HepG2 (cell line): Measurements from ENCODE around the gene REPIN1. TPM values are rescaled to one million over a fixed set of nuclear protein-coding genes. Genes with fewer than 3 reads are reported as not detected.

Experiments used
- CHCHD3 ChIP-seq: sonication (generic); formaldehyde crosslinking; IDR thresholded peaks from 2 replicates; pipeline ENCODE4 v1.8.0; 2022; ENCODE audit warnings: mild to moderate bottlenecking, missing genetic modification reagents, moderate library complexity
- CHD2 ChIP-seq: IDR thresholded peaks from 2 replicates; pipeline ENCODE4 v1.6.1; 2011; ENCODE audit warnings: low read depth, low read length, improper control_type of control experiment
- FOXA1 ChIP-seq, 2 experiments: fragments of 450-650 bp in 1 of 2; sonication (generic) in 1 of 2; formaldehyde crosslinking in 1 of 2; IDR thresholded peaks; 2 replicates each; pipeline versions ENCODE4 v1.4.0 to v1.6.1; 2016 to 2020; ENCODE audit warnings: missing genetic modification reagents in 1 of 2
- MED1 ChIP-seq: sonication (generic); formaldehyde crosslinking; IDR thresholded peaks from 2 replicates; pipeline ENCODE4 v1.4.0; 2020; ENCODE audit warnings: missing genetic modification reagents
- MIER2 ChIP-seq: IDR thresholded peaks from 2 replicates; pipeline ENCODE4 v1.6.1; 2016; ENCODE audit warnings: missing biosample characterization, missing genetic modification reagents
- MIXL1 ChIP-seq: IDR thresholded peaks from 2 replicates; pipeline ENCODE4 v1.6.1; 2016
- PHB2 ChIP-seq: fragments of 450-650 bp; IDR thresholded peaks from 2 replicates; pipeline ENCODE4 v1.6.1; 2018; ENCODE audit not compliant: partially characterized antibody
- PPARG ChIP-seq: conservative IDR thresholded peaks from 2 replicates; pipeline ENCODE4 v1.6.1; 2016; ENCODE audit warnings: missing biosample characterization, missing genetic modification reagents
- RARA ChIP-seq: IDR thresholded peaks from 2 replicates; pipeline ENCODE4 v1.6.1; 2016; ENCODE audit warnings: missing genetic modification reagents, missing compliant biosample characterization
- RFX5 ChIP-seq: IDR thresholded peaks from 2 replicates; pipeline ENCODE4 v1.6.1; 2011; ENCODE audit warnings: low read depth, low read length, improper control_type of control experiment
- RFXANK ChIP-seq: IDR thresholded peaks from 2 replicates; pipeline ENCODE4 v1.6.1; 2016
- SIX1 ChIP-seq: sonication (generic); formaldehyde crosslinking; IDR thresholded peaks from 2 replicates; pipeline ENCODE4 v1.4.0; 2020; ENCODE audit warnings: missing genetic modification reagents, borderline replicate concordance
- SKI ChIP-seq: fragments of 450-650 bp; IDR thresholded peaks from one replicate; pipeline ENCODE4 v1.6.1; 2018; ENCODE audit warnings: mild to moderate bottlenecking; ENCODE audit not compliant: partially characterized antibody
- SMARCC2 ChIP-seq: fragments of 450-650 bp; IDR thresholded peaks from 2 replicates; pipeline ENCODE4 v1.6.1; 2017; ENCODE audit warnings: antibody characterized with exemption, mild to moderate bottlenecking
- TBX3 ChIP-seq: fragments of 450-650 bp; IDR thresholded peaks from 2 replicates; pipeline ENCODE4 v1.6.1; 2017; ENCODE audit warnings: antibody characterized with exemption, mild to moderate bottlenecking, inconsistent platforms, borderline replicate concordance
- XBP1 ChIP-seq: sonication (generic); formaldehyde crosslinking; IDR thresholded peaks from 2 replicates; pipeline ENCODE4 v1.5.0; 2020; ENCODE audit warnings: missing genetic modification reagents
- ZNF263 ChIP-seq: sonication (generic); formaldehyde crosslinking; IDR thresholded peaks from 2 replicates; pipeline ENCODE4 v1.4.0; 2020; ENCODE audit warnings: missing genetic modification reagents
- ZNF274 ChIP-seq: sonication (generic); formaldehyde crosslinking; IDR thresholded peaks from 2 replicates; pipeline ENCODE4 v1.5.1; 2020; ENCODE audit warnings: mild to moderate bottlenecking, missing genetic modification reagents
- ZNF296 ChIP-seq: sonication (generic); formaldehyde crosslinking; conservative IDR thresholded peaks from 2 replicates; pipeline ENCODE4 v1.5.0; 2020; ENCODE audit warnings: mild to moderate bottlenecking, missing genetic modification reagents
- ZNF335 ChIP-seq: sonication (generic); formaldehyde crosslinking; IDR thresholded peaks from 2 replicates; pipeline ENCODE4 v1.4.0; 2020; ENCODE audit warnings: missing genetic modification reagents
- ZNF543 ChIP-seq: sonication (generic); formaldehyde crosslinking; IDR thresholded peaks from 2 replicates; pipeline ENCODE4 v1.4.0; 2020; ENCODE audit warnings: mild to moderate bottlenecking, missing genetic modification reagents
- ZNF788 ChIP-seq: sonication (generic); formaldehyde crosslinking; IDR thresholded peaks from 2 replicates; pipeline ENCODE4 v1.5.0; 2020; ENCODE audit warnings: mild to moderate bottlenecking, missing genetic modification reagents, borderline replicate concordance
- polyA plus RNA-seq, 8 experiments: library from polyadenylated mRNA; depleted of rRNA in 3 of 8; stranded (reverse) in 7 of 8; unstranded in 1 of 8; fragments of >200 nt; fragmentation: Illumina TruSeq in 4 of 8; extraction: Trizol in 4 of 8; gene quantifications; 2 replicates each; pipeline versions ENCODE4 v1.2.1 to v1.2.3, GENCODE V29; 2011 to 2016; ENCODE audit warnings: low read depth in 4 of 8, missing spikeins in 1 of 8, mixed read lengths in 1 of 8; ENCODE audit not compliant: insufficient read depth in 1 of 8
- total RNA-seq, 5 experiments: library from RNA; depleted of rRNA; stranded (reverse); fragments of >200 nt; fragmentation: Illumina TruSeq; extraction: Trizol; gene quantifications; 2 replicates each; pipeline ENCODE4 v1.2.3, GENCODE V29; 2016; ENCODE audit warnings: low read depth in 1 of 5
- TF ChIP-seq, protein P1 (sequence below), 2 experiments: sonication (generic) in 1 of 2; formaldehyde crosslinking in 1 of 2; IDR thresholded peaks; 2 replicates each; pipeline versions ENCODE4 v1.4.0 to v1.6.1; 2018 to 2020; ENCODE audit warnings: missing genetic modification reagents in 2 of 2, borderline replicate concordance in 1 of 2, low read depth in 1 of 2, mild to moderate bottlenecking in 1 of 2, missing biosample characterization in 1 of 2
- TF ChIP-seq, protein P2 (sequence below): sonication (generic); formaldehyde crosslinking; IDR thresholded peaks from 2 replicates; pipeline ENCODE4 v1.9.0; 2021; ENCODE audit warnings: missing genetic modification reagents, mild to moderate bottlenecking, borderline replicate concordance
- TF ChIP-seq, protein P3 (sequence below): sonication (generic); formaldehyde crosslinking; IDR thresholded peaks from 2 replicates; pipeline ENCODE4 v1.5.0; 2020; ENCODE audit warnings: mild to moderate bottlenecking, missing genetic modification reagents, borderline replicate concordance

The REPIN1 gene
- total and polyA plus RNA-seq, 2 of the 13 experiments (the other 11 are each of a cell fraction or from before 2014, with no cell fraction given), result 69.9 to 108 TPM

DNA sequence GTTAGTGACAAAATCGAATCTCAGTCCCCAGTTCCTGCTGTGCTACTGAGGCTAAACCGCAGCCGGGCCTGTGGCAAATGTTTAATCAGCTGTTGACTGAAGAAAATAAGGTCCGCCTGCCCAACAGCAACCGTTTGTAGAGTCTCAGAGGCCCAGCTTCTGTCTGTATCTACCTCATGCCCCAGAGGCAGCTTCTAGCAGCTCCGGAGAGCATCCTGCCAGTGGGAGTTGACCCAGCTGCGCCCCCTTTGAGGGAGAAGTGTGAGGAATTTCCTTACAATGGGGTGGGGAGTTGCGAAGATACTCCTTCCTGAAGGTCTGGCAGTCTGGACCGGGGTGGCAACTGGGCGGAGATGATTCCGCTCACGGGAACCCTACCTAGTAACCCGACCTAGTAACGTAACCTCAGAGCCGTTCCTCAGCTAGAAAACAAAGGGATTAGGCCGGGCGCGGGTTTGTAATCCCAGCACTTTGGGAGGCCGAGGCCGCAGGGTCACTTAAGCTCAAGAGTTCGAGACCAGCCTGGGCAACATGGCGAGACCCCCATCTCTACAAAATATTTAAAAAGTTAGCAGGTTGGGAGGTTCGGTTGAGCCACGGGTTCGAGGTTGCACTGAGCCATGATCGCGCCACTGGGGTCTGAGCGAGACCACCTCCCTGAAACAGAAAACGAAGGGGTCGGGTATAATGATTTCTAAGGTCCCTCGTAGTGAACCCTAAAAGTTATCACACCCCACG, 9.7 kb downstream of the REPIN1 start (continued):
- TF ChIP-seq, protein P1, sequence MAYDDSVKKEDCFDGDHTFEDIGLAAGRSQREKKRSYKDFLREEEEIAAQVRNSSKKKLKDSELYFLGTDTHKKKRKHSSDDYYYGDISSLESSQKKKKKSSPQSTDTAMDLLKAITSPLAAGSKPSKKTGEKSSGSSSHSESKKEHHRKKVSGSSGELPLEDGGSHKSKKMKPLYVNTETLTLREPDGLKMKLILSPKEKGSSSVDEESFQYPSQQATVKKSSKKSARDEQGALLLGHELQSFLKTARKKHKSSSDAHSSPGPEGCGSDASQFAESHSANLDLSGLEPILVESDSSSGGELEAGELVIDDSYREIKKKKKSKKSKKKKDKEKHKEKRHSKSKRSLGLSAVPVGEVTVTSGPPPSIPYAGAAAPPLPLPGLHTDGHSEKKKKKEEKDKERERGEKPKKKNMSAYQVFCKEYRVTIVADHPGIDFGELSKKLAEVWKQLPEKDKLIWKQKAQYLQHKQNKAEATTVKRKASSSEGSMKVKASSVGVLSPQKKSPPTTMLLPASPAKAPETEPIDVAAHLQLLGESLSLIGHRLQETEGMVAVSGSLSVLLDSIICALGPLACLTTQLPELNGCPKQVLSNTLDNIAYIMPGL (CRISPR knock-in tag; IDR thresholded peaks at IDR 0.05; ENCODE audit: borderline replicate concordance in 1 of 2, low read depth in 1 of 2), result peak; percentile 37 to 46; a peak in 3 of 4 replicates
- TF ChIP-seq ZNF788 (no peak; the same call in 1 of the 2 replicates), MIXL1 (CRISPR knock-in tag) (peak; percentile 30; the same call in 1 of the 2 replicates), FOXA1 (IDR thresholded peaks at IDR 0.05) (no peak), FOXA1 (CRISPR knock-in tag; IDR thresholded peaks at IDR 0.05) (peak; percentile 67), SIX1 (no peak), CHCHD3 (no peak), ZNF274 (CRISPR knock-in tag) (no peak), RARA (CRISPR knock-in tag) (peak; percentile 57), MIER2 (CRISPR knock-in tag) (peak; percentile 18; the same call in 1 of the 2 replicates), RFX5 (peak; percentile 71), CHD2 (no peak), ZNF296 (CRISPR knock-in tag) (0 out of 2 replicates have a peak, but pooled peaks have one; percentile 3), ZNF543 (no peak), SKI (peak; percentile 40), SMARCC2 (no peak), ZNF263 (CRISPR knock-in tag) (no peak), RFXANK (CRISPR knock-in tag) (no peak), PHB2 (no peak), XBP1 (CRISPR knock-in tag) (no peak), MED1 (CRISPR knock-in tag) (no peak), TBX3 (no peak), ZNF335 (CRISPR knock-in tag) (no peak), PPARG (CRISPR knock-in tag) (no peak; the same call in 1 of the 2 replicates)
- TF ChIP-seq, protein P2, sequence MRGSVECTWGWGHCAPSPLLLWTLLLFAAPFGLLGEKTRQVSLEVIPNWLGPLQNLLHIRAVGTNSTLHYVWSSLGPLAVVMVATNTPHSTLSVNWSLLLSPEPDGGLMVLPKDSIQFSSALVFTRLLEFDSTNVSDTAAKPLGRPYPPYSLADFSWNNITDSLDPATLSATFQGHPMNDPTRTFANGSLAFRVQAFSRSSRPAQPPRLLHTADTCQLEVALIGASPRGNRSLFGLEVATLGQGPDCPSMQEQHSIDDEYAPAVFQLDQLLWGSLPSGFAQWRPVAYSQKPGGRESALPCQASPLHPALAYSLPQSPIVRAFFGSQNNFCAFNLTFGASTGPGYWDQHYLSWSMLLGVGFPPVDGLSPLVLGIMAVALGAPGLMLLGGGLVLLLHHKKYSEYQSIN (CRISPR knock-in tag), result no peak
- TF ChIP-seq, protein P3, sequence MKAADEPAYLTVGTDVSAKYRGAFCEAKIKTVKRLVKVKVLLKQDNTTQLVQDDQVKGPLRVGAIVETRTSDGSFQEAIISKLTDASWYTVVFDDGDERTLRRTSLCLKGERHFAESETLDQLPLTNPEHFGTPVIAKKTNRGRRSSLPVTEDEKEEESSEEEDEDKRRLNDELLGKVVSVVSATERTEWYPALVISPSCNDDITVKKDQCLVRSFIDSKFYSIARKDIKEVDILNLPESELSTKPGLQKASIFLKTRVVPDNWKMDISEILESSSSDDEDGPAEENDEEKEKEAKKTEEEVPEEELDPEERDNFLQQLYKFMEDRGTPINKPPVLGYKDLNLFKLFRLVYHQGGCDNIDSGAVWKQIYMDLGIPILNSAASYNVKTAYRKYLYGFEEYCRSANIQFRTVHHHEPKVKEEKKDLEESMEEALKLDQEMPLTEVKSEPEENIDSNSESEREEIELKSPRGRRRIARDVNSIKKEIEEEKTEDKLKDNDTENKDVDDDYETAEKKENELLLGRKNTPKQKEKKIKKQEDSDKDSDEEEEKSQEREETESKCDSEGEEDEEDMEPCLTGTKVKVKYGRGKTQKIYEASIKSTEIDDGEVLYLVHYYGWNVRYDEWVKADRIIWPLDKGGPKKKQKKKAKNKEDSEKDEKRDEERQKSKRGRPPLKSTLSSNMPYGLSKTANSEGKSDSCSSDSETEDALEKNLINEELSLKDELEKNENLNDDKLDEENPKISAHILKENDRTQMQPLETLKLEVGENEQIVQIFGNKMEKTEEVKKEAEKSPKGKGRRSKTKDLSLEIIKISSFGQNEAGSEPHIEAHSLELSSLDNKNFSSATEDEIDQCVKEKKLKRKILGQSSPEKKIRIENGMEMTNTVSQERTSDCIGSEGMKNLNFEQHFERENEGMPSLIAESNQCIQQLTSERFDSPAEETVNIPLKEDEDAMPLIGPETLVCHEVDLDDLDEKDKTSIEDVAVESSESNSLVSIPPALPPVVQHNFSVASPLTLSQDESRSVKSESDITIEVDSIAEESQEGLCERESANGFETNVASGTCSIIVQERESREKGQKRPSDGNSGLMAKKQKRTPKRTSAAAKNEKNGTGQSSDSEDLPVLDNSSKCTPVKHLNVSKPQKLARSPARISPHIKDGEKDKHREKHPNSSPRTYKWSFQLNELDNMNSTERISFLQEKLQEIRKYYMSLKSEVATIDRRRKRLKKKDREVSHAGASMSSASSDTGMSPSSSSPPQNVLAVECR, result no peak; the same call in 1 of the 2 replicates
